Right lobe of liver (tissue), 4 donors: ENCODE data around the gene FLCN.

Experiments
- CTCF ChIP-seq, 4 donors: fragments of 200-600 bp in 3 of 4; fragments of 450-650 bp in 1 of 4; IDR thresholded peaks; one replicate each; pipeline versions ENCODE4 v1.5.1 to v1.8.0; 2016 to 2022; ENCODE audit warnings: antibody characterized with exemption in 4 of 4, mild to moderate bottlenecking in 2 of 4
- POLR2A ChIP-seq: fragments of 450-650 bp; IDR thresholded peaks from one replicate; pipeline ENCODE4 v1.6.1; 2017; ENCODE audit warnings: antibody characterized with exemption, mild to moderate bottlenecking
- donor health status: DM: no; HTN: no; CAD: no.
- donor health status: DM: no; HTN: no; CAD: no.
- donor health status: DM: no; HTN: yes; CAD: no.

- TF ChIP-seq POLR2A, result no peak
- TF ChIP-seq CTCF (IDR thresholded peaks at IDR 0.05), result no peak
Measured at GRCh38 chr17:17253406-17253805, 16.4 kb upstream of the FLCN start.
